ENCODE measurements around the gene RAB25. TPM values are rescaled to one million over a fixed set of nuclear protein-coding genes. Genes with fewer than 3 reads are reported as not detected.

Gene RAB25
- total and polyA plus RNA-seq, 4 donors: 0.67 to 2.0 (median 0.92) TPM

GRCh38 chr1:156056326-156056849 is 4.6 kb upstream of the RAB25 start:
- Histone ChIP-seq H3K27me3 (ENCODE audit: control insufficient read depth in 4 of 4, insufficient read depth in 4 of 4, low read length in 3 of 4) (no peaks in the 10 kb centered on the region), H3K27ac (ENCODE audit: low read depth in 1 of 2, low read length in 2 of 2) (no peak overlapping the region), H3K9me3 (ENCODE audit: control insufficient read depth in 4 of 4, low read length in 3 of 4) (no peaks in the 10 kb centered on the region), H3K36me3 (ENCODE audit: control insufficient read depth in 4 of 4, insufficient read depth in 3 of 4, low read depth in 1 of 4, low read length in 3 of 4) (peaks cover 0 to 8% (median 5%) of the 10 kb centered on the region in 4 donors), H3K4me3 (ENCODE audit: low read depth in 1 of 3, low read length in 3 of 3) (no peak overlapping the region), H3K9ac (ENCODE audit: low read depth in 1 of 2, low read length in 2 of 2) (no peak overlapping the region), H3K4me1 (ENCODE audit: control insufficient read depth in 4 of 4, insufficient read depth in 4 of 4, low read length in 3 of 4) (peaks cover 0 to 22% (median 13%) of the 10 kb centered on the region in 4 donors)
- TF ChIP-seq TAF1 (conservative IDR thresholded peaks at IDR 0.05) (no peak), JUND (IDR thresholded peaks at IDR 0.05) (no peak), HNF4A (conservative IDR thresholded peaks at IDR 0.05) (no peak), HNF4G (IDR thresholded peaks at IDR 0.05) (no peak), MAX (IDR thresholded peaks at IDR 0.05) (no peak), GABPA (IDR thresholded peaks at IDR 0.05 in 1 of 2, conservative IDR thresholded peaks at IDR 0.05 in 1 of 2) (no peak), FOXA1 (IDR thresholded peaks at IDR 0.05) (no peak)
- no peak for DNase-seq (ENCODE audit: low spot score)
- WGBS: 95% methylated on average over 1 of the region's 1 CpG

DNA sequence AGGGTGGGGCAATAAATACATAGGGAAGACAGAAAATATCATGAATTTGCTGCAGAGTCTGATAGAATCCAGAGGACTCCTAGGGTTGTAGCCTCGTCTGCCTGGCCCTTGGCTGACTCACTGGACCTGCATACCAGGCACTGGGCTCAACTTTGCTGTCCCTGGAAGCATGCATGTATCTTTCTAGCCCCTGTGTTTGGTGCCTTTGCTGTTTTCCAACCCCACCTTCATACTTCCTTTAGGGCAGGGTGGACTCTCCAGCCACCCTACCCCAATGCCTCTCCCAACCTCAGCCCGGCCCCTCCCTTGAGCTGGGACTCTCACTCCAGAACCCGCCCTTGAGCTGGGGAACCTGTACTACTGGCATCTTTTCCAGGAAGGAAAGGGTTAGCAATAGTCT is 1.2 kb downstream of the RAB25 start:
- H3K4me3 ChIP-seq (ENCODE audit: low read depth in 1 of 3, low read length in 3 of 3): no peak overlapping the region
- DNase-seq (ENCODE audit: low spot score): no peak
- H3K27me3 ChIP-seq (ENCODE audit: control insufficient read depth in 4 of 4, insufficient read depth in 4 of 4, low read length in 3 of 4): no peaks in the 10 kb centered on the region
- TF ChIP-seq RXRA (IDR thresholded peaks at IDR 0.05) (no peak), EGR1 (IDR thresholded peaks at IDR 0.05; ENCODE audit: low read depth in 2 of 2) (no peak), RAD21 (IDR thresholded peaks at IDR 0.05) (no peak), CTCF (IDR thresholded peaks at IDR 0.05; ENCODE audit: low read depth, low read length, missing input control) (no peak), GABPA (IDR thresholded peaks at IDR 0.05 in 1 of 2, conservative IDR thresholded peaks at IDR 0.05 in 1 of 2) (no peak), HNF4A (conservative IDR thresholded peaks at IDR 0.05) (no peak), FOXA2 (IDR thresholded peaks at IDR 0.05) (no peak), FOXA1 (IDR thresholded peaks at IDR 0.05) (no peak), NR2F2 (IDR thresholded peaks at IDR 0.05) (no peak), YY1 (IDR thresholded peaks at IDR 0.05) (no peak), HNF4G (IDR thresholded peaks at IDR 0.05) (no peak), TAF1 (conservative IDR thresholded peaks at IDR 0.05) (no peak), ZBTB33 (IDR thresholded peaks at IDR 0.05) (no peak), MAX (IDR thresholded peaks at IDR 0.05) (no peak), SP1 (IDR thresholded peaks at IDR 0.05) (no peak)
- TF ChIP-seq, protein P1, sequence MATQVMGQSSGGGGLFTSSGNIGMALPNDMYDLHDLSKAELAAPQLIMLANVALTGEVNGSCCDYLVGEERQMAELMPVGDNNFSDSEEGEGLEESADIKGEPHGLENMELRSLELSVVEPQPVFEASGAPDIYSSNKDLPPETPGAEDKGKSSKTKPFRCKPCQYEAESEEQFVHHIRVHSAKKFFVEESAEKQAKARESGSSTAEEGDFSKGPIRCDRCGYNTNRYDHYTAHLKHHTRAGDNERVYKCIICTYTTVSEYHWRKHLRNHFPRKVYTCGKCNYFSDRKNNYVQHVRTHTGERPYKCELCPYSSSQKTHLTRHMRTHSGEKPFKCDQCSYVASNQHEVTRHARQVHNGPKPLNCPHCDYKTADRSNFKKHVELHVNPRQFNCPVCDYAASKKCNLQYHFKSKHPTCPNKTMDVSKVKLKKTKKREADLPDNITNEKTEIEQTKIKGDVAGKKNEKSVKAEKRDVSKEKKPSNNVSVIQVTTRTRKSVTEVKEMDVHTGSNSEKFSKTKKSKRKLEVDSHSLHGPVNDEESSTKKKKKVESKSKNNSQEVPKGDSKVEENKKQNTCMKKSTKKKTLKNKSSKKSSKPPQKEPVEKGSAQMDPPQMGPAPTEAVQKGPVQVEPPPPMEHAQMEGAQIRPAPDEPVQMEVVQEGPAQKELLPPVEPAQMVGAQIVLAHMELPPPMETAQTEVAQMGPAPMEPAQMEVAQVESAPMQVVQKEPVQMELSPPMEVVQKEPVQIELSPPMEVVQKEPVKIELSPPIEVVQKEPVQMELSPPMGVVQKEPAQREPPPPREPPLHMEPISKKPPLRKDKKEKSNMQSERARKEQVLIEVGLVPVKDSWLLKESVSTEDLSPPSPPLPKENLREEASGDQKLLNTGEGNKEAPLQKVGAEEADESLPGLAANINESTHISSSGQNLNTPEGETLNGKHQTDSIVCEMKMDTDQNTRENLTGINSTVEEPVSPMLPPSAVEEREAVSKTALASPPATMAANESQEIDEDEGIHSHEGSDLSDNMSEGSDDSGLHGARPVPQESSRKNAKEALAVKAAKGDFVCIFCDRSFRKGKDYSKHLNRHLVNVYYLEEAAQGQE (IDR thresholded peaks at IDR 0.05): no peak
- H3K9ac ChIP-seq (ENCODE audit: low read depth in 1 of 2, low read length in 2 of 2): no peak overlapping the region
- H3K9me3 ChIP-seq (ENCODE audit: control insufficient read depth in 4 of 4, low read length in 3 of 4): no peaks in the 10 kb centered on the region
- H3K4me1 ChIP-seq (ENCODE audit: control insufficient read depth in 4 of 4, insufficient read depth in 4 of 4, low read length in 3 of 4): peaks cover 0 to 2% (median 0%) of the 10 kb centered on the region in 4 donors
- peaks cover 0 to 8% (median 4%) of the 10 kb centered on the region in 4 donors for H3K36me3 ChIP-seq (ENCODE audit: control insufficient read depth in 4 of 4, insufficient read depth in 3 of 4, low read depth in 1 of 4, low read length in 3 of 4)
- WGBS: 87% methylated on average over 3 of the region's 3 CpGs
- no peak overlapping the region for H3K27ac ChIP-seq (ENCODE audit: low read depth in 1 of 2, low read length in 2 of 2)
